Right lobe of liver (tissue), 4 donors: Measurements from ENCODE around the gene NRSN1.

Experiments
- CTCF ChIP-seq, 4 donors: fragments of 200-600 bp in 3 of 4; fragments of 450-650 bp in 1 of 4; IDR thresholded peaks; one replicate each; pipeline versions ENCODE4 v1.5.1 to v1.8.0; 2016 to 2022; ENCODE audit warnings: antibody characterized with exemption in 4 of 4, mild to moderate bottlenecking in 2 of 4
- POLR2A ChIP-seq: fragments of 450-650 bp; IDR thresholded peaks from one replicate; pipeline ENCODE4 v1.6.1; 2017; ENCODE audit warnings: antibody characterized with exemption, mild to moderate bottlenecking
- donor health status: DM: no; HTN: no; CAD: no.
- donor health status: DM: no; HTN: no; CAD: no.
- donor health status: DM: no; HTN: yes; CAD: no.

- no peak for TF ChIP-seq CTCF (IDR thresholded peaks at IDR 0.05)
- no peak for TF ChIP-seq POLR2A
These were observed 26.8 kb upstream of the NRSN1 start for GRCh38 chr6:24099181-24099580.
